ENCODE measurements around the gene MOGAT1. TPM values are rescaled to one million over a fixed set of nuclear protein-coding genes. Genes with fewer than 3 reads are reported as not detected.
A peak's percentile ranks its signal among the peaks of the same experiment; 100 is the strongest.
"Not testable (repeated sequence)": the region's sequence is repeated elsewhere in the genome, so short reads cannot be mapped to it uniquely, and the experiment has no call there.

The MOGAT1 gene
- total RNA-seq, 1 experiment from 2014 or later: not detected

- DNase-seq (ENCODE audit: low read depth): no peak
Observed at GRCh38 chr2:222670191-222671038, 1.0 kb upstream of the MOGAT1 start.

- no peak for DNase-seq (ENCODE audit: low read depth)
Observed at GRCh38 chr2:222672068-222672401, 577 bp downstream of the MOGAT1 start.

- DNase-seq (ENCODE audit: low read depth): no peak
Observed at GRCh38 chr2:222673273-222673672, 1.8 kb downstream of the MOGAT1 start.

GRCh38 chr2:222673883-222674282 lies 2.4 kb downstream of the MOGAT1 start:
- DNase-seq (ENCODE audit: low read depth): no peak

- DNase-seq (ENCODE audit: low read depth): no peak
Observed at GRCh38 chr2:222677981-222678380, 6.5 kb downstream of the MOGAT1 start.

- DNase-seq (ENCODE audit: low read depth): no peak
Observed at GRCh38 chr2:222683805-222684204, 12.3 kb downstream of the MOGAT1 start.

- no peak for DNase-seq (ENCODE audit: low read depth)
Observed at GRCh38 chr2:222686086-222686750, 14.8 kb downstream of the MOGAT1 start.

GRCh38 chr2:222688917-222689316 lies 17.5 kb downstream of the MOGAT1 start:
- DNase-seq (ENCODE audit: low read depth): peak; percentile 35

- no peak for DNase-seq (ENCODE audit: low read depth)
Observed at GRCh38 chr2:222689322-222689721, 17.9 kb downstream of the MOGAT1 start.

GRCh38 chr2:222690564-222691200 lies 19.2 kb downstream of the MOGAT1 start:
- DNase-seq (ENCODE audit: low read depth): peak; percentile 67

GRCh38 chr2:222693413-222693812 lies 22.0 kb downstream of the MOGAT1 start:
- DNase-seq (ENCODE audit: low read depth): not testable (repeated sequence)

- DNase-seq (ENCODE audit: low read depth): peak; percentile 47
Observed at GRCh38 chr2:222693837-222694236, 22.4 kb downstream of the MOGAT1 start.

- DNase-seq (ENCODE audit: low read depth): no peak
Observed at GRCh38 chr2:222698276-222698675, 26.8 kb downstream of the MOGAT1 start.

GRCh38 chr2:222701233-222701632 lies 29.8 kb downstream of the MOGAT1 start:
- DNase-seq (ENCODE audit: low read depth): no peak

- DNase-seq (ENCODE audit: low read depth): no peak
Observed at GRCh38 chr2:222701721-222702131, 30.3 kb downstream of the MOGAT1 start.

- no peak for DNase-seq (ENCODE audit: low read depth)
Observed at GRCh38 chr2:222703091-222703490, 31.6 kb downstream of the MOGAT1 start.

- peak; percentile 38 for DNase-seq (ENCODE audit: low read depth)
Observed at GRCh38 chr2:222703886-222704285, 32.4 kb downstream of the MOGAT1 start.

- no peak for DNase-seq (ENCODE audit: low read depth)
Observed at GRCh38 chr2:222706616-222707015, 35.2 kb downstream of the MOGAT1 start.

- DNase-seq (ENCODE audit: low read depth): no peak
Observed at GRCh38 chr2:222707102-222707688, 35.7 kb downstream of the MOGAT1 start.

- DNase-seq (ENCODE audit: low read depth): peak; percentile 65
Observed at GRCh38 chr2:222707689-222708273, 36.3 kb downstream of the MOGAT1 start.

- DNase-seq (ENCODE audit: low read depth): peak; percentile 77
Observed at GRCh38 chr2:222708274-222708710, 36.8 kb downstream of the MOGAT1 start.

All from LHCN-M2 (cell line).